Measurements from ENCODE around the gene STAG3.

DNA sequence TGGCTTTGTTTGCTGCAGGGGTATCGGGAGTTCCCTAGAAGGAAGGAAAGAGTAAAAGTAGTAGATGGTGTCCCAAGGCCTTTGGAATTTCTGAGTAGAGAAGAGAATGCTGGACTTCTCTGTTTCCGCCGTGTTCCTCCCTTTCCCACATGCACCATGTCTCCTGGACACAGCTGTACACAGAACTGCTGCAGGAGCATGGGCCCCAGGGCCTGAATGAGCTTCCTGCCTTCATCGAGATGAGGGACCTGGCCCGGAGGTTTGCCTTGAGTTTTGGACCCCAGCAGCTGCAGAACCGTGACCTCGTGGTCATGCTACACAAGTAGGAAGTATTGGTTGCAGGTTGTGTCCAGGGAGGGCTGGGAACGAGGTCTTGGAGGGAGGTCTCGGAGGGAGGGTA is 26.7 kb downstream of the STAG3 start:
- TF ChIP-seq, protein P1, sequence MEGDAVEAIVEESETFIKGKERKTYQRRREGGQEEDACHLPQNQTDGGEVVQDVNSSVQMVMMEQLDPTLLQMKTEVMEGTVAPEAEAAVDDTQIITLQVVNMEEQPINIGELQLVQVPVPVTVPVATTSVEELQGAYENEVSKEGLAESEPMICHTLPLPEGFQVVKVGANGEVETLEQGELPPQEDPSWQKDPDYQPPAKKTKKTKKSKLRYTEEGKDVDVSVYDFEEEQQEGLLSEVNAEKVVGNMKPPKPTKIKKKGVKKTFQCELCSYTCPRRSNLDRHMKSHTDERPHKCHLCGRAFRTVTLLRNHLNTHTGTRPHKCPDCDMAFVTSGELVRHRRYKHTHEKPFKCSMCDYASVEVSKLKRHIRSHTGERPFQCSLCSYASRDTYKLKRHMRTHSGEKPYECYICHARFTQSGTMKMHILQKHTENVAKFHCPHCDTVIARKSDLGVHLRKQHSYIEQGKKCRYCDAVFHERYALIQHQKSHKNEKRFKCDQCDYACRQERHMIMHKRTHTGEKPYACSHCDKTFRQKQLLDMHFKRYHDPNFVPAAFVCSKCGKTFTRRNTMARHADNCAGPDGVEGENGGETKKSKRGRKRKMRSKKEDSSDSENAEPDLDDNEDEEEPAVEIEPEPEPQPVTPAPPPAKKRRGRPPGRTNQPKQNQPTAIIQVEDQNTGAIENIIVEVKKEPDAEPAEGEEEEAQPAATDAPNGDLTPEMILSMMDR (IDR thresholded peaks at IDR 0.05) = no peak
- TF ChIP-seq POLR2A (IDR thresholded peaks at IDR 0.05) = no peak
